ENCODE data around the gene ASTN2. TPM values are rescaled to one million over a fixed set of nuclear protein-coding genes. Genes with fewer than 3 reads are reported as not detected.

ASTN2 gene
- total RNA-seq, 4 donors from 2014 or later, result 3.0 to 7.0 (median 5.2) TPM

DNA sequence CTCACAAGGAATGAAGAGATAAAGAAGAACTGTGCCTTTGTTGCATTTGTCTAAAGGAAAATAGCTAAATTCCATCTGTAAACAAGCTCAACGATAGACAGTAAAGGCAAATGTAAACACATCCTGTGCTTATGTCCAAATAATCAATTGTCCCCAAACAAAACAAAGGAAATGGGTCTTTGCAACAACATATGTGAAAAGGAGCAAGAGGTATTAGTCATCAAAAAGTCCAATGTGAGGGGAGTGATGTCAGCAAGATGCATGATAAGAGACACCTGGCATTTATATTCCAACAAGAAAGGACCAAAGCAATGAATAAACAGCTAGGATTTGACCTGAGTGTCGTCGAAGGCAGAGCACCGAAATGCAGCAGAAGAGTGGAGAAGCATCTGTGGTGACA lies 209.1 kb downstream of the ASTN2 start:
- H3K9me3 ChIP-seq, result no peaks in the 10 kb centered on the region
- H3K27ac ChIP-seq, result no peak overlapping the region
- H3K36me3 ChIP-seq, result no peaks in the 10 kb centered on the region
- H3K27me3 ChIP-seq, result no peaks in the 10 kb centered on the region
- WGBS, 2 donors (ENCODE audit: low coverage in 1 of 2), result 38 to 61% methylated on average over 4 of the region's 4 CpGs
- no peaks in the 10 kb centered on the region for H3K4me1 ChIP-seq
- TF ChIP-seq POLR2A (IDR thresholded peaks at IDR 0.05), result no peak
- no peak for TF ChIP-seq CTCF (IDR thresholded peaks at IDR 0.05)
- no peak for TF ChIP-seq EP300 (IDR thresholded peaks at IDR 0.05; ENCODE audit: low read depth)
- TF ChIP-seq POLR2AphosphoS5 (IDR thresholded peaks at IDR 0.05), result no peak
- no peak for DNase-seq
- no peak overlapping the region for H3K4me3 ChIP-seq
- intact Hi-C loops (cut with DNase I; ENCODE audit: low total_unique reads), result no loop called here
- in situ Hi-C loops (cut with MboI; ENCODE audit: low pct_ligation_motif_present in 1 of 4, low pct_unique_long_range_greater_than_20kb in 1 of 4, low sequenced_read_pairs in 3 of 4), result no loop called here

DNA sequence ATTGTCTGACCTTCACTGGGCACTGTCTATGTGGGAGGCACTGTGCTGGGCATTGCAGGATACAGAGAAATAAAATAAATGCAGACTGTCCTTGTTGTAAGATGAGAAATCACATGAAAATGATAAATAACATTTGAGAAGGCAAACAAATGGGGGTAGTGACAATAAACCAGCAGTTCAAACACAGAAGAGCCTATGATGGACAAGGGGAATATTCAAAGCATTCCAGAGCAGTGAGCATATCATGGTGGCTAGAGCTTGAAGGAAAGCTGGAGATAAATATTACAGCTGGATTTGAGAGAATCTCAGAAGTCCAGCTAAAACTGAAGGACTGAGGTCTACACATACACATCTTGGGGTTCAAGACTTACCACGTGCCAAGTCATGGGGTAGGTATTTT lies 209.9 kb downstream of the ASTN2 start:
- no peak overlapping the region for H3K27ac ChIP-seq
- 33 to 44% methylated on average over 1 of the region's 1 CpG for WGBS, 2 donors (ENCODE audit: low coverage in 1 of 2)
- no peaks in the 10 kb centered on the region for H3K4me1 ChIP-seq
- TF ChIP-seq POLR2AphosphoS5 (IDR thresholded peaks at IDR 0.05), result no peak
- TF ChIP-seq CTCF (IDR thresholded peaks at IDR 0.05), result no peak
- no peak for TF ChIP-seq EP300 (IDR thresholded peaks at IDR 0.05; ENCODE audit: low read depth)
- TF ChIP-seq POLR2A (IDR thresholded peaks at IDR 0.05), result no peak
- no peak overlapping the region for H3K4me3 ChIP-seq
- no peak for DNase-seq
- no peaks in the 10 kb centered on the region for H3K36me3 ChIP-seq
- intact Hi-C loops (cut with DNase I; ENCODE audit: low total_unique reads), result no loop called here
- H3K27me3 ChIP-seq, result no peaks in the 10 kb centered on the region
- no peaks in the 10 kb centered on the region for H3K9me3 ChIP-seq
- in situ Hi-C loops (cut with MboI; ENCODE audit: low pct_ligation_motif_present in 1 of 4, low pct_unique_long_range_greater_than_20kb in 1 of 4, low sequenced_read_pairs in 3 of 4), result no loop called here

DNA sequence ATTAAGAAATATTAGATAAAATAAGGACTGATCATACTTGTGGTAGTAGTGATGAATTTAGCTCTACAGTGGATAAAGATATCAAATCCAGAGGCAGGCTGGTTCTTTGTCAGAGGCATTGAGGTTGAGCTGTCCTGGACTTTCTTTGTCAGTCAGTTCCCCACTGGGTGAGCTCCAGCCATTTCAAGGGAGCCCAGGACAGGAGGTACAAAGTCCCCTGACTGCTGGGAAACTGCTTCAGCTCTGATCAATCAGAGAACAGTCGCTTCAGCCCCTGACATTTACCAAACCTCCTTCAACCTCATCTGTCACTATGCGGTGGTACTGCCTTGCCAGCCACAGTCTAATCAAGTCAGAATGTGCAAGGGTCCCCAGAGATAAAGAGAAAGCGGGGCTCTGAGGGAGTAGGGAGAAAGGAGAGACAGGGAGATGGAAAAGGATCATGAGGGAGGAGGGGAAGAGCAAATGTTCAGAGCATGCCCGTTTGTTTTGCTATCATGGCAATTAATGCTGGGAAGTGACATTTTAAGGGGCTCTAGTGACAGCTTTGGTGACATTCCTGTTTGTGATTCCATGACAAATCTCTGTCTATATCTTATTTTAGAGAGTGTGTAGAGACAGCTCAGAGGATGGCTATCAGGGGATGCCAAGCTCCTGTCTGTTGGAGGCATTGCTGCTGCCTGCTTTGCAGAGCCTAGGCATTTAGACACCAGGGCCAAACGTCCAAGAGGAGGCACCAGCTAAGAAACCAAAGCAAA lies 223.2 kb downstream of the ASTN2 start:
- no peak for DNase-seq
- no peaks in the 10 kb centered on the region for H3K9me3 ChIP-seq
- H3K4me1 ChIP-seq, result no peaks in the 10 kb centered on the region
- no peaks in the 10 kb centered on the region for H3K36me3 ChIP-seq
- no peaks in the 10 kb centered on the region for H3K27me3 ChIP-seq
- intact Hi-C loops (cut with DNase I; ENCODE audit: low total_unique reads), result no loop called here
- WGBS, 2 donors (ENCODE audit: low coverage in 1 of 2), result 23 to 29% methylated on average over 3 to 5 of the region's 5 CpGs
- TF ChIP-seq POLR2A (IDR thresholded peaks at IDR 0.05), result no peak
- no peak for TF ChIP-seq POLR2AphosphoS5 (IDR thresholded peaks at IDR 0.05)
- no peak for TF ChIP-seq CTCF (IDR thresholded peaks at IDR 0.05)
- no peak for TF ChIP-seq EP300 (IDR thresholded peaks at IDR 0.05; ENCODE audit: low read depth)
- in situ Hi-C loops (cut with MboI; ENCODE audit: low pct_ligation_motif_present in 1 of 4, low pct_unique_long_range_greater_than_20kb in 1 of 4, low sequenced_read_pairs in 3 of 4), result no loop called here
- no peak overlapping the region for H3K4me3 ChIP-seq
- no peak overlapping the region for H3K27ac ChIP-seq

DNA sequence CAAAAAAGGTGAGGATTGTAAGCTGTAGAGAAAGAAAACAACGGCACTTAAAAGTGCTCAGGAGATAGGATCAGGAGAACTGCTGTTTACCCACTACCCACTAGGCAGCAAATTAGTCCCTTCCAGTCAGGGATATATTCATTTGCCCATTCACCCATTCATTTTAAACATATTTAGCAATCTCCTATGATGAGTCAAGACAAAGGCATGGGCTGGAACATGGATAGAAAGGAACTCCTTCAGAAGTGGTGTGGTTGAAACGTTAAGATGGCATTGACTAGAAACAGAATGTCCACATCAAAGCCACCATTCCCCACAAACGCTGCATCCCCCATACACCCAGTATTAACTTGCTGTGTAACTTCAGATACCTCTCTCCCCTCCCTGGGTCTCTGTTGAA lies 225.7 kb downstream of the ASTN2 start:
- in situ Hi-C loops (cut with MboI; ENCODE audit: low pct_ligation_motif_present in 1 of 4, low pct_unique_long_range_greater_than_20kb in 1 of 4, low sequenced_read_pairs in 3 of 4), result no loop called here

More for the DNA sequence above, 225.7 kb downstream of the ASTN2 start:
- Histone ChIP-seq H3K27me3 (no peaks in the 10 kb centered on the region), H3K9me3 (no peaks in the 10 kb centered on the region), H3K36me3 (no peaks in the 10 kb centered on the region), H3K4me3 (no peak overlapping the region), H3K4me1 (no peaks in the 10 kb centered on the region), H3K27ac (no peak overlapping the region)
- intact Hi-C loops (cut with DNase I; ENCODE audit: low total_unique reads), result no loop called here
- no peak for DNase-seq
- no peak for TF ChIP-seq CTCF (IDR thresholded peaks at IDR 0.05)
- TF ChIP-seq EP300 (IDR thresholded peaks at IDR 0.05; ENCODE audit: low read depth), result no peak
- TF ChIP-seq POLR2A (IDR thresholded peaks at IDR 0.05), result no peak
- TF ChIP-seq POLR2AphosphoS5 (IDR thresholded peaks at IDR 0.05), result no peak
- WGBS, 2 donors (ENCODE audit: low coverage in 1 of 2), result 76 to 86% methylated on average over 3 of the region's 3 CpGs

All from transverse colon (tissue), 4 donors.